H1 (cell line): ENCODE measurements around the gene EIF2S2.

Experiments
- CBX8 ChIP-seq: fragments of 300-800, 300-1000 bp; sonication (generic); IDR thresholded peaks from 2 replicates; pipeline ENCODE4 v1.7.1; 2016; ENCODE audit warnings: low read depth, low read length, borderline replicate concordance
- CHD2 ChIP-seq: IDR thresholded peaks from 2 replicates; pipeline ENCODE4 v1.6.1; 2012; ENCODE audit warnings: low read length, improper control_type of control experiment
- EP300 ChIP-seq, 2 experiments: IDR thresholded peaks; 1 replicate in 1 of 2; 2 replicates in 1 of 2; pipeline ENCODE4 v1.6.1; 2011 to 2012; ENCODE audit warnings: low read depth in 2 of 2, low read length in 2 of 2, mild to moderate bottlenecking in 2 of 2, borderline replicate concordance in 1 of 2, inconsistent platforms in 1 of 2, moderate library complexity in 1 of 2
- EZH2 ChIP-seq: fragments of 200-600 bp; sonication (generic); IDR thresholded peaks from 2 replicates; pipeline ENCODE4 v1.7.1; 2012; ENCODE audit warnings: low read depth, mild to moderate bottlenecking, moderate library complexity, low read length, inconsistent platforms; ENCODE audit not compliant: severe bottlenecking
- GABPA ChIP-seq: IDR thresholded peaks from 2 replicates; pipeline ENCODE4 v1.6.1; 2011; ENCODE audit warnings: mild to moderate bottlenecking, low read length, moderate library complexity, borderline replicate concordance; ENCODE audit not compliant: insufficient read depth
- MAFK ChIP-seq: IDR thresholded peaks from 2 replicates; pipeline ENCODE4 v1.6.1; 2012; ENCODE audit warnings: low read depth, mild to moderate bottlenecking, improper control_type of control experiment, low read length
- POLR2AphosphoS5 ChIP-seq: IDR thresholded peaks from 2 replicates; pipeline ENCODE4 v1.6.1; 2011; ENCODE audit warnings: low read depth, low read length
- RAD21 ChIP-seq, 2 experiments: IDR thresholded peaks in 1 of 2; conservative IDR thresholded peaks in 1 of 2; 2 replicates each; pipeline ENCODE4 v1.6.1; 2011; ENCODE audit warnings: low read depth in 2 of 2, low read length in 2 of 2, improper control_type of control experiment in 1 of 2, inconsistent platforms in 1 of 2, mild to moderate bottlenecking in 1 of 2, moderate library complexity in 1 of 2
- TF ChIP-seq, protein P1 (sequence below), 3 experiments: IDR thresholded peaks; 1 replicate in 2 of 3; 2 replicates in 1 of 3; pipeline versions ENCODE4 v1.5.1 to v1.6.1; 2011; ENCODE audit warnings: low read length in 3 of 3, mild to moderate bottlenecking in 3 of 3, inconsistent platforms in 2 of 3, low read depth in 1 of 3, moderate library complexity in 1 of 3; ENCODE audit not compliant: insufficient read depth in 1 of 3; ENCODE audit errors: control extremely low read depth in 1 of 3
- TF ChIP-seq, protein P2 (sequence below): IDR thresholded peaks from 2 replicates; pipeline ENCODE4 v1.6.1; 2011; ENCODE audit warnings: low read length, improper control_type of control experiment

DNA sequence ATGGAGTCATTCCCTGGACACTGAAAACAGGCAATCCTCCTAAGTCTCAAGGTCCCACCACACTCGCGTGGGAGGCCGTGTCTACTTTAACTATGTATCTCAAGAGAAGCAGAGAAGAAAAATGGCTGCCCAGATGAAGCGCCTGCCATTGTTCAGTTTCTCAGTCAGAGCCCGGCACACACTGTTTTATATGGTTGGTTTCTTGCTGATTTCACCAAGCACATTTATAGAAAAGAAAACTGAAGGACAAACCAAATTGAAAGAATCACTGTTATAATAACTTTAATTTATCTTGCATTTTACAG lies 22.9 kb downstream of the EIF2S2 start:
- no peak for TF ChIP-seq MAFK
- no peak for TF ChIP-seq CBX8
- TF ChIP-seq EP300 (IDR thresholded peaks at IDR 0.05; ENCODE audit: borderline replicate concordance in 1 of 2, low read depth in 2 of 2, low read length in 2 of 2) = no peak
- no peak for TF ChIP-seq RAD21 (IDR thresholded peaks at IDR 0.05 in 1 of 2, conservative IDR thresholded peaks at IDR 0.05 in 1 of 2; ENCODE audit: low read depth in 2 of 2, low read length in 2 of 2)
- TF ChIP-seq, protein P1, sequence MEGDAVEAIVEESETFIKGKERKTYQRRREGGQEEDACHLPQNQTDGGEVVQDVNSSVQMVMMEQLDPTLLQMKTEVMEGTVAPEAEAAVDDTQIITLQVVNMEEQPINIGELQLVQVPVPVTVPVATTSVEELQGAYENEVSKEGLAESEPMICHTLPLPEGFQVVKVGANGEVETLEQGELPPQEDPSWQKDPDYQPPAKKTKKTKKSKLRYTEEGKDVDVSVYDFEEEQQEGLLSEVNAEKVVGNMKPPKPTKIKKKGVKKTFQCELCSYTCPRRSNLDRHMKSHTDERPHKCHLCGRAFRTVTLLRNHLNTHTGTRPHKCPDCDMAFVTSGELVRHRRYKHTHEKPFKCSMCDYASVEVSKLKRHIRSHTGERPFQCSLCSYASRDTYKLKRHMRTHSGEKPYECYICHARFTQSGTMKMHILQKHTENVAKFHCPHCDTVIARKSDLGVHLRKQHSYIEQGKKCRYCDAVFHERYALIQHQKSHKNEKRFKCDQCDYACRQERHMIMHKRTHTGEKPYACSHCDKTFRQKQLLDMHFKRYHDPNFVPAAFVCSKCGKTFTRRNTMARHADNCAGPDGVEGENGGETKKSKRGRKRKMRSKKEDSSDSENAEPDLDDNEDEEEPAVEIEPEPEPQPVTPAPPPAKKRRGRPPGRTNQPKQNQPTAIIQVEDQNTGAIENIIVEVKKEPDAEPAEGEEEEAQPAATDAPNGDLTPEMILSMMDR (IDR thresholded peaks at IDR 0.05; ENCODE audit: control extremely low read depth in 1 of 3, insufficient read depth in 1 of 3, low read depth in 1 of 3, low read length in 3 of 3) = no peak
- TF ChIP-seq GABPA = no peak
- no peak for TF ChIP-seq CHD2
- TF ChIP-seq POLR2AphosphoS5 = no peak
- TF ChIP-seq EZH2 = no peak
- TF ChIP-seq, protein P2, sequence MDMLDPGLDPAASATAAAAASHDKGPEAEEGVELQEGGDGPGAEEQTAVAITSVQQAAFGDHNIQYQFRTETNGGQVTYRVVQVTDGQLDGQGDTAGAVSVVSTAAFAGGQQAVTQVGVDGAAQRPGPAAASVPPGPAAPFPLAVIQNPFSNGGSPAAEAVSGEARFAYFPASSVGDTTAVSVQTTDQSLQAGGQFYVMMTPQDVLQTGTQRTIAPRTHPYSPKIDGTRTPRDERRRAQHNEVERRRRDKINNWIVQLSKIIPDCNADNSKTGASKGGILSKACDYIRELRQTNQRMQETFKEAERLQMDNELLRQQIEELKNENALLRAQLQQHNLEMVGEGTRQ = no peak
